ENCODE measurements around the gene PDE11A. TPM values are rescaled to one million over a fixed set of nuclear protein-coding genes. Genes with fewer than 3 reads are reported as not detected.

Gene PDE11A
- total RNA-seq, 2 experiments from 2014 or later = not detected

DNA sequence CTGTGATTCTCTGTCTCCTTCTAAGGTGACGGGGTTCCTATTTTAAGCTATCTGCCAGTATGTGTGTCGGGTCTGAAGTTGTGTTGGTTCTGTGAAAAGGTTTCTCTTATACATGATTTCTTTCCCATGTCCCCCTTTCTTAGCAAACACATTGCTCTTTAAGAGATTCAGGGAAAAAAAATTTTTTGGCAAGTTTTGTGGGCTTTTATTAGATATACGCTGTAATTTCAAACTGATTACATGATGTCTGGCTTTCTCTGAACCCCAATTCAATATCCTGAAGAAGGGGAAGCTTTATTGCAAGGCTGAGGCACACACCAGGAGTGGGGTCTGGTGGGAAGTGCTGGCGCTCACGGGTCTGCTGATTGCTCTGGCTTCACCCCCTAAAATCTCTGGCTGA, 469.4 kb downstream of the PDE11A start:
- ChIA-PET POLR2A (no interaction called here), CTCF (interaction anchor here (0.6 to 1.8 kb wide), 2 partner anchors 20 to 35 kb away, joined by 3 to 5 read pairs; no protein-coding TSS in a partner anchor)
- no peaks in the 10 kb centered on the region for H3K36me3 Mint-ChIP-seq (ENCODE audit: low read depth)
- DNase-seq = no peak
- peaks cover 3% of the 10 kb centered on the region for H3K4me1 Mint-ChIP-seq
- no peak overlapping the region for H3K4me3 Mint-ChIP-seq
- H3K9me3 Mint-ChIP-seq = no peaks in the 10 kb centered on the region
- H3K27ac Mint-ChIP-seq = no peak overlapping the region
- no peaks in the 10 kb centered on the region for H3K27me3 Mint-ChIP-seq

DNA sequence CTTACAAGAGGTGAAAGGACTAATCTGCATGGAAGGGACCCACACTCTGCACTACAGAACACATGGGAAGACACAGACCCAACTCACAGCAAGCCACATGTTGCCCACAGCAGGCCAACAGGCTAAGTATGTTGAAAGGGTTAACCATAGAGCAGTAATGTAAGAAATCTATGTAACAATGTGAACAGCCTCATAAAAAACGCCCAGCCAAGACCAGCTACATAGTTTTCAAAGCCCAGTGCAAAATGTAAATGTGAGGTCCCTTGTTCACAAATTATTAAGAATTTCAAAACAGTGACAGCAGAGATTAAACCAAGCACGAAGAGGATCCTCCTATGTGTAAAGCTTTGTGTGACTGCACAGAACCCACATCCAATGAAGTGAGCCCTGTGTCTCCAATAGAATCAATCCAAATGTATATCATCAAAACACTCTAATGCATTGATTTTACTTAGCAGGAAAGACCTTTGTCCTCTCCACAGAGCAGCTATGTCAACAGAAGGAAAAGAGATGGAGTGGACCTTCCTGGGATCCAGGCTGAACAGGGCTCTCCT, 469.9 kb downstream of the PDE11A start:
- Mint-ChIP-seq H3K27ac (no peak overlapping the region), H3K4me1 (peaks cover 3% of the 10 kb centered on the region), H3K36me3 (ENCODE audit: low read depth) (no peaks in the 10 kb centered on the region), H3K27me3 (no peaks in the 10 kb centered on the region), H3K9me3 (no peaks in the 10 kb centered on the region), H3K4me3 (no peak overlapping the region)
- no peak for DNase-seq
- ChIA-PET POLR2A (no interaction called here), CTCF (interaction anchor here (0.6 to 1.8 kb wide), 2 partner anchors 20 to 34 kb away, joined by 3 to 5 read pairs; no protein-coding TSS in a partner anchor)

DNA sequence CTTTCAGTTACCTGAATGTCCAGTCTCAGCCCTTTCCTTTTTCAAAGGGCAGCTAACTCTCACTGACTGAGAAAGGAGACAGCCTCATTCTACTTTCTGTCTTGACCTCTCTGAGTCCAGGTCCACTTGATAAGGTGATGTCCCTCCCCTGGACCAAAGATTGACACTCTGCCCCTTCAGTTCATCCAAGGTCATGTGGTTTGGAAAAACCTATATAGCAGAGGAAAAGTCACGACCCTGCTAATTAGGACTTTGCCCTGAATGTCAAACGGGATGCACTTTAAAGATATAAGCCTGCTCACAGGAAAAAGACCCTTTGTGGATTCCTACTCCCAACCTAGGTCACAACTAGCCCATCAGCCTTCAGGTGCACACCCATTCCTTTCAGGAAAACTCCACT, 471.7 kb downstream of the PDE11A start:
- CTCF ChIA-PET = interaction anchor here (0.6 to 2.4 kb wide), 2 partner anchors 16 to 665 kb away, joined by 7 to 10 read pairs; no protein-coding TSS in a partner anchor
- POLR2A ChIA-PET = no interaction called here

DNA sequence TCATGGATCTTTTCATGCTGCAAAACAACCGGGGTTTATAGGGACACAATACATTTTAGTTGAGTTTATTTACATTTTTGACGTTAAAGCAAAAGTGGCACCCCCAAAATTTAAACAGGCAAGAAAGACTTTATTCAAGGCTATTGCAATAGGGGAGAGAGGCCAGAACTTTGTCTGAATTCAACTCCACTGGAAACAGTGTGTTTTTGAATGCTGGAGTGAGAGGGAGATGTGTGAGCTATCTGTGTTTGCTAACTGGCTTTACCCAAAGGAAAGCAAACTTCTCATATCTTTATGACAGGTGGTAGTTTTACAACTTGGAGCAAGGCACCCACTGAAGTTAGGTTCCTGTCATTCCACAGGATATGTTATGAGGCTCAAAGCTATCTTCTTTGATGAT, 472.6 kb downstream of the PDE11A start:
- Mint-ChIP-seq H3K27me3 (no peaks in the 10 kb centered on the region), H3K9me3 (no peaks in the 10 kb centered on the region), H3K27ac (no peak overlapping the region), H3K4me1 (peaks cover 3% of the 10 kb centered on the region), H3K36me3 (ENCODE audit: low read depth) (no peaks in the 10 kb centered on the region), H3K4me3 (no peak overlapping the region)
- ChIA-PET POLR2A (interaction anchor here (0.5 kb wide), 1 partner anchor 45 kb away, joined by 3 read pairs; no protein-coding TSS in a partner anchor), CTCF (interaction anchor here (2.4 kb wide), 1 partner anchor 15 kb away, joined by 10 read pairs; no protein-coding TSS in a partner anchor)
- DNase-seq = no peak

More for the DNA sequence above, 471.7 kb downstream of the PDE11A start:
- Mint-ChIP-seq H3K9me3 (no peaks in the 10 kb centered on the region), H3K27me3 (no peaks in the 10 kb centered on the region), H3K27ac (no peak overlapping the region), H3K4me3 (no peak overlapping the region), H3K4me1 (peaks cover 3% of the 10 kb centered on the region), H3K36me3 (ENCODE audit: low read depth) (no peaks in the 10 kb centered on the region)
- DNase-seq = no peak

DNA sequence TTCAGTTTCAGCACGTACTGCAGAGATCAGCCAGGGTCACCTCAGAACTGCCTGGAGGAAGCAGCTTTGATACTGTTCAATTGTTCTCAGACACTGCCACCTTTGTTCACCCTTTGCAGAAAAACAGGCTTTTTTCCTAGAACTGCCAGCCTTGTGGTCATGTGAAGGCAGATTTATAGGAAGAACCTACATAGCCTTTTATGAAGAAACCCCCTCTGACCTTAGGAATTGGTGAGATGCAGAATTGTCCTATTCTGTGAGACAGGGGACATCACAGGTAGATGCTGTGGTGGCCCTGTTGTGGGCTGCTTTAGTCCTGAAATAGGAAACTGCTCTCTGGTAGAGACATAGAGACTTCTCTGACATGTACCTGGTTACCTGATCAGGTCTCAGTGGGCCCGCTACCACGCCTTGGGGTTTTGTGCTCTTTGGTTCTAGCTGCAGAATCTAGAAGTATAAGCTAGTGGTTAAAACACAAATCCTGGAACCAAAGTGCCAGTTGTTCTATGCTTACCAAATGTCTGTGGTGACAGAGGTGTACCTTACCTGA, 473.4 kb downstream of the PDE11A start:
- ChIA-PET POLR2A (no interaction called here), CTCF (interaction anchor here (1.1 kb wide), 1 partner anchor 14 kb away, joined by 4 read pairs; no protein-coding TSS in a partner anchor)
- no peaks in the 10 kb centered on the region for H3K27me3 Mint-ChIP-seq
- no peak overlapping the region for H3K27ac Mint-ChIP-seq
- DNase-seq = no peak
- H3K4me1 Mint-ChIP-seq = peaks cover 3% of the 10 kb centered on the region
- no peaks in the 10 kb centered on the region for H3K9me3 Mint-ChIP-seq
- no peaks in the 10 kb centered on the region for H3K36me3 Mint-ChIP-seq (ENCODE audit: low read depth)
- H3K4me3 Mint-ChIP-seq = no peak overlapping the region

DNA sequence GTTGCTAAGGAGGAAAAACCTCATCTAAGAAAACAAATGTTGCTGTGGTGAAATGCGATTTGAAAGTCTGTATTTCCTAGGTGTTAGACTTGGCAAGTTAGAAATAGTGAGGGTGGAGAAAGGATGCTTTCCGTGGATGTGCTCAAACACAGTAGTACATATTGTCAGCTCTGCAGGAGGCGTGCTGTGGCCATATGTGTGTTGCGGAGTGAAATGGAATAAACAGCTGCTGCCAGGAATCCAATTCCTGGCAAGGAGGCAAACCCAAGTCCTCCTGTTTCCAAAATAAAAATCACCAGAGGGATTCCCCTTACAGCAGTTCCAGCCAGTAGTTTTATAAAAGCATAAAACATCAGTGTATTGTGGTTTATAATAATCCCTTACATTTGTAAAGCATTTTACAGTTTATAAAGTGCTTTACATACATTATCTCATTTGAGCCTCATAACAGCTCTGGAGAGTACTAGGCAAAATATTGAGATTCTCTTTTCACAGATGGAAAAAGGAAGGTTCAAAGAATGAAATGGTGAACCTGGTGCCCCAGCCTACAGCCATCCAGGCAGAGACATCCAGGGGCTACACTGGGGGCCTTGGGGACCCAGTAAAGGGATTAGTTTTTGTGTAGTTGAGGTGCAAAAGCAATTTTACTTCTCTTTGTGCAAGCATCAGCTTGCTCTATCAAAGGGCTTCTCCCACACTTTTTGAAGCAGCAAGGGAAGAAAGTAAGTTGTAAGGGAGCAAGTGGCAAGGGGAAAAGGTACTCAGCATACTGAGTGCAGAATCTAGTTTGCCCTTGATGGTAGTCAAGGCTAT, 474.0 kb downstream of the PDE11A start:
- Mint-ChIP-seq H3K9me3 (no peaks in the 10 kb centered on the region), H3K4me1 (peaks cover 3% of the 10 kb centered on the region), H3K27ac (no peak overlapping the region), H3K36me3 (ENCODE audit: low read depth) (no peaks in the 10 kb centered on the region), H3K27me3 (no peaks in the 10 kb centered on the region), H3K4me3 (no peak overlapping the region)
- ChIA-PET CTCF (interaction anchor here (1.1 kb wide), 1 partner anchor 14 kb away, joined by 4 read pairs; no protein-coding TSS in a partner anchor), POLR2A (no interaction called here)
- no peak for DNase-seq

DNA sequence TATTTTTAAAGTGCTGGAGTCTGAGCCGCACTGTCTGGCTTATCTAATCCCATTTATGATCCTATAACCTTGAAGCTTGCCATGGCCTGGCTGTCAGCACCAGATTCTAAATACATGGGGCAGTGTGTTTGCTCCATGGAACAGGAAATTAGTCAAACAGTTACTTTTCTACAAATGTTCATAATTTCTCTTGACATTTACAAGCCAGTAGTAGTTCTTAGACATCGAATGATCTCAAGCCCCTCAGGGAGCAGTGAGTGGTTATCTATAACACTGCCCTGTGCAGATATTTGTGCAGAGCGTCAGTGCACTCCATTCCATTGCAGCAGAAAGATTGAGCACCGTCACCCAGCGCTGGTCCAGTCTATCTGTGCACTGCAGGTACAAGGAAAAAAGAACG, 474.8 kb downstream of the PDE11A start:
- POLR2A ChIA-PET = no interaction called here
- H3K27me3 Mint-ChIP-seq = no peaks in the 10 kb centered on the region
- H3K9me3 Mint-ChIP-seq = no peaks in the 10 kb centered on the region

DNA sequence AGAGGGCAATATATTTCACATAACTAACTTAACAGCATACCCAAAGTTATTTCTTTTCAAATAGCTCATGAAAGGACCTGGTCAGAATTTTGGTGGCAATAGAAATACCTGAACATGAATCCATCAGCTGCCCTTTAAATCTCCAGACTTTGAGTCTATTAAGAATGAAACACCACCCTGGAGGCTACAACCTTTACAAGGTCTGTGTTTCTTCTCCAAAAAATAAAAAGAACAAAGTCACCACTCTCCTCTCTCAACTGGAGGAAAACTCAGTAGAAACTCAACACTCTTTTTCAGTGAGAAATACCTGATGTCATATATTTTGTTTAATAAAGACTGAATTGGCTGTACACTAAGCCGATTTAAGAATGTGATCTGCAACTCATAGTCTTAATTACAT, 475.7 kb downstream of the PDE11A start:
- H3K27ac Mint-ChIP-seq = no peak overlapping the region
- peaks cover 3% of the 10 kb centered on the region for H3K4me1 Mint-ChIP-seq
- H3K4me3 Mint-ChIP-seq = no peak overlapping the region
- CTCF ChIA-PET = no interaction called here
- no peak for DNase-seq
- no peaks in the 10 kb centered on the region for H3K9me3 Mint-ChIP-seq
- POLR2A ChIA-PET = no interaction called here
- no peaks in the 10 kb centered on the region for H3K36me3 Mint-ChIP-seq (ENCODE audit: low read depth)
- no peaks in the 10 kb centered on the region for H3K27me3 Mint-ChIP-seq

More for the DNA sequence above, 474.8 kb downstream of the PDE11A start:
- H3K4me1 Mint-ChIP-seq = peaks cover 3% of the 10 kb centered on the region
- H3K27ac Mint-ChIP-seq = no peak overlapping the region
- CTCF ChIA-PET = no interaction called here
- no peaks in the 10 kb centered on the region for H3K36me3 Mint-ChIP-seq (ENCODE audit: low read depth)
- no peak for DNase-seq
- no peak overlapping the region for H3K4me3 Mint-ChIP-seq

DNA sequence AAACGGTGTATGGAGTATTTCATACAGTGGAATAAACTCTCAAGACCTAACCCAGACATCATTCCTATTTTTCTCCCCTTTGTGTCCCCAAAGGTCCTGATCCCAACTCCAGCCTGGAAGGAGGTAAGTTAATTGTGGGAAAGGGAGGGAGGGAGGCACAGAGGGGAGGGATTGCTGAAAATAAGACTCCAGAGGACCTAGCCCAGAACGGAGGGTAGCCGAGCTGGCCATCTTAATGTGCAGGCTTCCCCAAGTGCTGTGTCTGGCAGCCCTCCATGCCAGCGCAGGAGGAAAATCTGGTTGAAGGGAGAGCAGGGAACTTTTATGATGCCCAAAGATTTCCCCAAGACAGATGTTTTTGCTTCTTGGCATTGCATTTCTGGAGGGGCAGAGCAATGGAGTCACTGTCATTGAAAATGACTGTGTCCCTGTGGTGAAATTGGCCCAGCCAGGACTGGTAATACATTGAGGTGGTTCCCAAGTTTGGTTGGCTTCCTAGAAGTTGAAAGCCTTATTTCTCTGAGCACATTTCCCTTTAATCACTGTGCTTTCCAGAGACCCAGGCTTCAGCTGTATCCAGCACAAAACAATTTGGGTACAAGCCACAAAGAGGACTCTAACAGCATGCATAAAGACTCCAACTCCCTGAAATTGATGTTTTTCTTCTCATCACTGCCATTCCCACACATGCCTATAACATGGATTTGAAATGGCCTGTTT, 477.3 kb downstream of the PDE11A start:
- H3K36me3 Mint-ChIP-seq (ENCODE audit: low read depth) = no peaks in the 10 kb centered on the region
- CTCF ChIA-PET = no interaction called here
- POLR2A ChIA-PET = no interaction called here

DNA sequence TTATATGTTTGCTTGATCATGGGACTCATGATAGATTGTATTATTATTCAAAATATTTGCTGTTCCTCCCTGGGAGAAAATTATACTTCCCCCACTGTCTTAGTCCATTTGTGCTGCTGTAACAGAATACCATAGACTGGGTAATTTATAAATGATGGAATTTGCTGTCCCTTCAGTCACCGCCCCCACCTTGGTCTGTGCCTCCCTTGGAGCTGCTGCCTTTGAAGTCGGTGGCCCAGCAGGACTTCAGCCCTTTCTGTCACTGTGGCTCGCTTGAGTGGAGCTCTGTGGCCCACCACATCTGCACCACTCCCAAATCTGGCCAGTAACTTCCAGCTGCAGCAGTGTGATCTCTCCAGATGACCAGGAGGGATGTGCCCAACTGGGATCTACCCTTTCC, 479.2 kb downstream of the PDE11A start:
- ChIA-PET CTCF (interaction anchor here (1.5 kb wide), 1 partner anchor 9 kb away, joined by 5 read pairs; no protein-coding TSS in a partner anchor), POLR2A (no interaction called here)
- H3K36me3 Mint-ChIP-seq (ENCODE audit: low read depth) = no peaks in the 10 kb centered on the region
- no peak overlapping the region for H3K27ac Mint-ChIP-seq
- H3K4me3 Mint-ChIP-seq = no peak overlapping the region
- no peaks in the 10 kb centered on the region for H3K9me3 Mint-ChIP-seq
- H3K27me3 Mint-ChIP-seq = peaks cover 4% of the 10 kb centered on the region
- DNase-seq = no peak
- H3K4me1 Mint-ChIP-seq = peaks cover 3% of the 10 kb centered on the region

More for the DNA sequence above, 477.3 kb downstream of the PDE11A start:
- Mint-ChIP-seq H3K4me1 (peaks cover 6% of the 10 kb centered on the region), H3K9me3 (no peaks in the 10 kb centered on the region), H3K27ac (no peak overlapping the region), H3K4me3 (no peak overlapping the region), H3K27me3 (peaks cover 2% of the 10 kb centered on the region)
- DNase-seq = no peak

DNA sequence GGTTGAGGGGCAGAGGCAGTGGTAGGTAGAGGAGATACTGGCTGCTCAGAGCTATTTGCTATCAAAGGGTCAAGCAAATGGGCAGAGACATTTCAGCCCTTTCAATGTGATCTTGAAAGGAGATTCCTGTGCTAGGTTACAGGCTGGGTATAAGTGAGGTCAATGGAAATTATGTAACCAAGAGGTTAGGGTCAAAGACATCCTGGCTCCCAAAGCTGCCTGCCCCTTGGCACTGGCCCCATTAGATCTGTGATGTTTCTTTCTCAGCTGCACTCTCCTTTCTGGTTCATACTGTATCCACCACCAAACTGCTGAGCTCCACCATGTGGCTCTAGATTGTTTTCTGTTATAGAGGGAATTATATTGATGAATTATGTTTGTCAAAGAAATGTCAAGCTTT, 479.6 kb downstream of the PDE11A start:
- peaks cover 3% of the 10 kb centered on the region for H3K4me1 Mint-ChIP-seq
- H3K27ac Mint-ChIP-seq = no peak overlapping the region
- H3K27me3 Mint-ChIP-seq = peaks cover 4% of the 10 kb centered on the region
- ChIA-PET POLR2A (no interaction called here), CTCF (interaction anchor here (1.3 to 1.5 kb wide), 2 partner anchors 9 kb away, joined by 4 to 5 read pairs; no protein-coding TSS in a partner anchor)
- H3K36me3 Mint-ChIP-seq (ENCODE audit: low read depth) = no peaks in the 10 kb centered on the region
- DNase-seq = no peak
- H3K4me3 Mint-ChIP-seq = no peak overlapping the region
- no peaks in the 10 kb centered on the region for H3K9me3 Mint-ChIP-seq

DNA sequence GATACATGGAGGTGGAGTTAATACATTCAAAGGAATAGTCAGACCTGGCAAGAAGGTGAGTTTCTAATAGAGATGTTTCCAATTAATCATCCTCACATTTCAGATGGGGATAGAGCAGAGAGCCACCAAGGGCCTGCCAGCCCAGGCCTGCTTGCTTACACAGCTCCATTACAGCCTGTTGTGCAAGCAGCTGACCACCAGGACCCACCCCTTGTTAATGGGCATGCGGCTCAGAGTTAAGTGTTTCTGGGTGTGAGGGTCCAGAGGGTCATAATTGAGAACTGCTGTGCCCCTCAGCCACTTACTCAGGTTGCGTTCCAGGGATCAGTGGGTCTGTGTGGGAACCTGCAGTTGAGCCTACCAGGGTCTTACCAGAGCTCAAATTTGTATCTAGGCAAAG, 480.2 kb downstream of the PDE11A start:
- no peak for DNase-seq
- Mint-ChIP-seq H3K4me1 (peaks cover 3% of the 10 kb centered on the region), H3K27me3 (peaks cover 4% of the 10 kb centered on the region), H3K36me3 (ENCODE audit: low read depth) (no peaks in the 10 kb centered on the region), H3K27ac (no peak overlapping the region), H3K4me3 (no peak overlapping the region), H3K9me3 (no peaks in the 10 kb centered on the region)
- POLR2A ChIA-PET = no interaction called here
- CTCF ChIA-PET = interaction anchor here (0.6 to 1.3 kb wide), 3 partner anchors 9 to 105 kb away, joined by 3 to 6 read pairs (median 4); no protein-coding TSS in a partner anchor

Measured in activated CD4-positive, alpha-beta T cell treated with anti-CD3 and anti-CD28 coated beads, Interleukin-2, amount 10 ng/mL, durations not matched to agents 7 days and 5 days (primary cell).